B cell (primary cell): ENCODE measurements around the gene SLC25A25. TPM values are rescaled to one million over a fixed set of nuclear protein-coding genes. Genes with fewer than 3 reads are reported as not detected.

Source experiments
- ATAC-seq: fragments of 200-7000 bp; cut with Tn5 transposase; one replicate; pipeline ENCODE4 v1.10.0; 2021; ENCODE audit warnings: low read depth, mild to moderate bottlenecking, moderate number of reproducible peaks, moderate library complexity
- CTCF ChIA-PET: fragments of 350-600 bp; sonication (Branson Sonifier 250); formaldehyde crosslinking; loops from one replicate; lab custom pipeline; 2021; ENCODE audit warnings: antibody characterized with exemption, inconsistent platforms; lab: Charles Lee
- POLR2A ChIA-PET: fragments of 350-600 bp; sonication (Branson Sonifier 250); formaldehyde crosslinking; loops from one replicate; lab custom pipeline; 2021; ENCODE audit warnings: antibody characterized with exemption; lab: Charles Lee
- DNase-seq: peaks from one replicate; pipeline ENCODE4 v3.0.0; 2013
- H2AFZ ChIP-seq: 2 replicates; pipeline ENCODE4 v1.6.1; 2012; ENCODE audit warnings: mild to moderate bottlenecking, low read depth, low read length; ENCODE audit not compliant: insufficient read depth, poor library complexity, severe bottlenecking
- H3K27ac ChIP-seq, 2 donors: 1 replicate in 1 of 2; 2 replicates in 1 of 2; pipeline ENCODE4 v1.5.1; 2012 to 2013; ENCODE audit warnings: low read length in 2 of 2, mild to moderate bottlenecking in 2 of 2, moderate library complexity in 1 of 2
- H3K27me3 ChIP-seq, 4 experiments: fragments of 200-600 bp in 1 of 4; sonication (generic) in 1 of 4; replicated peaks in 1 of 4; 1 replicate in 2 of 4; 2 replicates in 2 of 4; pipeline versions ENCODE4 v1.6.1 to v1.7.0; 2013 to 2016; ENCODE audit warnings: low read length in 3 of 4, mild to moderate bottlenecking in 2 of 4, mixed read lengths in 1 of 4, moderate library complexity in 1 of 4; ENCODE audit not compliant: insufficient read depth in 4 of 4, control insufficient read depth in 3 of 4; ENCODE audit errors: control extremely low read depth in 1 of 4
- H3K36me3 ChIP-seq, 2 experiments: replicated peaks in 1 of 2; 1 replicate in 1 of 2; 2 replicates in 1 of 2; pipeline versions ENCODE4 v1.6.1 to v1.7.1; 2013; ENCODE audit warnings: low read length in 1 of 2; ENCODE audit not compliant: insufficient read depth in 2 of 2, control insufficient read depth in 1 of 2; ENCODE audit errors: control extremely low read depth in 1 of 2, extremely low read depth in 1 of 2
- H3K4me1 ChIP-seq, 2 donors: fragments of 200-600 bp in 1 of 2; sonication (generic) in 1 of 2; 1 replicate in 1 of 2; 2 replicates in 1 of 2; pipeline versions ENCODE4 v1.5.1 to v1.6.1; 2013 to 2017; ENCODE audit warnings: low read length in 2 of 2; ENCODE audit not compliant: control insufficient read depth in 2 of 2, insufficient read depth in 2 of 2
- H3K4me2 ChIP-seq: replicated peaks from 2 replicates; pipeline ENCODE3; 2012; ENCODE audit warnings: mild to moderate bottlenecking, low read depth, low read length; ENCODE audit not compliant: poor library complexity, severe bottlenecking
- H3K4me3 ChIP-seq, 5 experiments: fragments of 200-600 bp in 1 of 5; sonication (generic) in 1 of 5; 1 replicate in 3 of 5; 2 replicates in 2 of 5; pipeline versions ENCODE4 v1.5.1 to v1.7.0; 2011 to 2016; ENCODE audit warnings: low read length in 4 of 5, mild to moderate bottlenecking in 4 of 5, low read depth in 2 of 5, control low read depth in 1 of 5, moderate library complexity in 1 of 5; ENCODE audit not compliant: insufficient read depth in 1 of 5; ENCODE audit errors: control extremely low read depth in 1 of 5, extremely low read depth in 1 of 5
- H3K79me2 ChIP-seq: fragments of 200-600 bp; sonication (generic); one replicate; pipeline ENCODE4 v1.6.0; 2016; ENCODE audit warnings: low read length; ENCODE audit not compliant: control insufficient read depth, insufficient read depth
- H3K9ac ChIP-seq: fragments of 200-600 bp; sonication (generic); 2 replicates; pipeline ENCODE4 v1.6.1; 2017; ENCODE audit warnings: mild to moderate bottlenecking, low read length, moderate library complexity
- H3K9me3 ChIP-seq, 3 donors: one replicate each; pipeline versions ENCODE4 v1.6.1 to v1.7.1; 2013; ENCODE audit warnings: low read length in 2 of 3; ENCODE audit not compliant: control insufficient read depth in 2 of 3, insufficient read depth in 1 of 3; ENCODE audit errors: control extremely low read depth in 1 of 3
- H4K20me1 ChIP-seq: 2 replicates; pipeline ENCODE4 v1.6.0; 2012; ENCODE audit warnings: mild to moderate bottlenecking, low read length; ENCODE audit not compliant: insufficient read depth, control insufficient read depth, poor library complexity, severe bottlenecking
- H3K27ac Mint-ChIP-seq: one replicate; pipeline ENCODE4 v1.8.0; 2021; ENCODE audit warnings: mixed read lengths
- H3K27me3 Mint-ChIP-seq: one replicate; pipeline ENCODE4 v1.8.0; 2021; ENCODE audit warnings: mixed read lengths
- H3K4me1 Mint-ChIP-seq: one replicate; pipeline ENCODE4 v1.8.0; 2021; ENCODE audit warnings: mixed read lengths
- H3K4me3 Mint-ChIP-seq: one replicate; pipeline ENCODE4 v1.8.0; 2021; ENCODE audit warnings: mixed read lengths
- H3K9me3 Mint-ChIP-seq: one replicate; pipeline ENCODE4 v1.8.0; 2022; ENCODE audit warnings: mixed read lengths; ENCODE audit not compliant: insufficient read depth
- CTCF ChIP-seq: fragments of 200-600 bp; IDR thresholded peaks from one replicate; pipeline ENCODE4 v1.8.0; 2022; ENCODE audit warnings: antibody characterized with exemption, mild to moderate bottlenecking
- EZH2 ChIP-seq: IDR thresholded peaks from 2 replicates; pipeline ENCODE4 v1.6.1; 2012; ENCODE audit warnings: borderline replicate concordance, low read depth, mild to moderate bottlenecking, moderate library complexity, low read length; ENCODE audit not compliant: insufficient read depth, poor library complexity, severe bottlenecking
- WGBS: methylation state at CpG from one replicate; pipeline ENCODE4 v1.1.5; 2013; ENCODE audit warnings: missing lambda C conversion rate; ENCODE audit not compliant: insufficient coverage; 5-methylcytosine and 5-hydroxymethylcytosine counted together
- intact Hi-C: fragments of 100-400 bp; cut with micrococcal nuclease; formaldehyde crosslinking; loops from one replicate; pipeline ENCODE4 v1.10.0; 2022
- polyA plus RNA-seq: library from polyadenylated mRNA; depleted of rRNA; stranded (reverse); fragments of >200 nt; gene quantifications from 2 replicates; pipeline ENCODE4 v1.2.3, GENCODE V29; 2012
- total RNA-seq, 2 donors: library from RNA; stranded (reverse); fragments of 120-200 nt in 1 of 2; gene quantifications; 1 replicate in 1 of 2; 2 replicates in 1 of 2; pipeline versions ENCODE4 v1.2.3 to v1.2.4, GENCODE V29; 2013 to 2022

Gene SLC25A25
- total and polyA plus RNA-seq, 2 donors (not counting 1 experiment from before 2014, with no cell fraction given) = 12.1 to 18.6 TPM

GRCh38 chr9:128098297-128099230 lies 30.5 kb downstream of the SLC25A25 start:
- no peak overlapping the region for H3K4me3 Mint-ChIP-seq
- TF ChIP-seq CTCF = no peak
- H3K9me3 Mint-ChIP-seq = no peaks in the 10 kb centered on the region
- no peak for DNase-seq
- Histone ChIP-seq H3K36me3 (peaks cover 0 to 24% of the 10 kb centered on the region in 2 experiments), H3K4me2 (no peak overlapping the region), H4K20me1 (peaks cover 55% of the 10 kb centered on the region), H3K9ac (no peak overlapping the region), H3K27me3 (no peaks in the 10 kb centered on the region), H3K27ac (no peak overlapping the region), H3K79me2 (peaks cover 64% of the 10 kb centered on the region), H3K9me3 (no peaks in the 10 kb centered on the region), H3K4me1 (peaks cover 20 to 30% of the 10 kb centered on the region in 2 donors), H3K4me3 (no peak overlapping the region), H2AFZ (no peak overlapping the region)
- no peak for ATAC-seq
- 76% methylated on average over 24 of the region's 32 CpGs for WGBS
- CTCF ChIA-PET = interaction anchor here (1.0 to 1.4 kb wide), 2 partner anchors 16 to 19 kb away, joined by 3 to 4 read pairs; no protein-coding TSS in a partner anchor
- H3K27ac Mint-ChIP-seq = no peak overlapping the region
- no peaks in the 10 kb centered on the region for H3K27me3 Mint-ChIP-seq
- POLR2A ChIA-PET = no interaction called here
- intact Hi-C loops = no loop called here
- H3K4me1 Mint-ChIP-seq = peaks cover 30% of the 10 kb centered on the region

- CTCF ChIA-PET = interaction anchor here (0.6 to 1.0 kb wide), 2 partner anchors 11 to 17 kb away, joined by 3 read pairs; no protein-coding TSS in a partner anchor
- H3K27me3 Mint-ChIP-seq = no peaks in the 10 kb centered on the region
- WGBS = 96% methylated on average over 12 of the region's 16 CpGs
- H3K9ac ChIP-seq = no peak overlapping the region
- peaks cover 65% of the 10 kb centered on the region for H3K79me2 ChIP-seq
- H3K27ac ChIP-seq = no peak overlapping the region
- DNase-seq (no peak), ATAC-seq (no peak)
- H3K9me3 ChIP-seq = no peaks in the 10 kb centered on the region
- H3K27me3 ChIP-seq = no peaks in the 10 kb centered on the region
- H3K9me3 Mint-ChIP-seq = no peaks in the 10 kb centered on the region
- peaks cover 55% of the 10 kb centered on the region for H4K20me1 ChIP-seq
- H3K4me1 ChIP-seq = peaks cover 12 to 22% of the 10 kb centered on the region in 2 donors
- H3K4me1 Mint-ChIP-seq = peaks cover 25% of the 10 kb centered on the region
- no peak overlapping the region for H3K4me2 ChIP-seq
- H3K4me3 Mint-ChIP-seq = no peak overlapping the region
- H3K4me3 ChIP-seq = no peak overlapping the region
- H2AFZ ChIP-seq = no peak overlapping the region
- TF ChIP-seq EZH2 = no peak
- TF ChIP-seq CTCF = no peak
- intact Hi-C loops = no loop called here
- POLR2A ChIA-PET = no interaction called here
- H3K27ac Mint-ChIP-seq = no peak overlapping the region
- H3K36me3 ChIP-seq = peaks cover 0 to 31% of the 10 kb centered on the region in 2 experiments
Measured at GRCh38 chr9:128099231-128099931, 31.3 kb downstream of the SLC25A25 start.
